OCI-LY1 (cell line): ENCODE results near the gene DRC7.

ENCODE experiments used
- CTCF ChIP-seq: fragments of 200-600 bp; sonication (generic), shearing (Covaris generic); IDR thresholded peaks from 2 replicates; pipeline ENCODE4 v1.5.1; 2017; ENCODE audit warnings: mild to moderate bottlenecking, antibody characterized with exemption, low read length, moderate library complexity, mixed read lengths
- EZH2 ChIP-seq: fragments of 200-600 bp; sonication (generic), shearing (Covaris generic); IDR thresholded peaks from 2 replicates; pipeline ENCODE4 v1.8.0; 2017; ENCODE audit warnings: borderline replicate concordance, mixed run types, mild to moderate bottlenecking, antibody characterized with exemption, low read length, moderate library complexity, mixed read lengths

- TF ChIP-seq EZH2 (no peak), CTCF (no peak)
Observed at GRCh38 chr16:57770361-57770760, 75.8 kb downstream of the DRC7 start.
